Measurements from ENCODE around the gene HTT.
"Not testable (repeated sequence)": the region's sequence is repeated elsewhere in the genome, so short reads cannot be mapped to it uniquely, and the experiment has no call there.

GRCh38 chr4:3161044-3161443 is 86.6 kb downstream of the HTT start:
- not testable (repeated sequence) for TF ChIP-seq CTCF (IDR thresholded peaks at IDR 0.05; ENCODE audit: low read length); EZH2 (optimal IDR thresholded peaks at IDR 0.05; ENCODE audit: low read depth, low read length)
